A673 (cell line): ENCODE measurements around the gene LCE1D.

Source experiments
- CTCF ChIP-seq: fragments of 300-800, 200-600 bp; sonication (generic); conservative IDR thresholded peaks from 2 replicates; pipeline ENCODE4 v1.5.1; 2017; ENCODE audit warnings: low read depth, mild to moderate bottlenecking, antibody characterized with exemption, low read length, moderate library complexity, mixed read lengths
- EZH2 ChIP-seq: fragments of 200-600 bp; sonication (generic); IDR thresholded peaks from 2 replicates; pipeline ENCODE4 v1.6.1; 2017; ENCODE audit warnings: borderline replicate concordance, low read depth, mild to moderate bottlenecking, mixed read lengths, antibody characterized with exemption, low read length; ENCODE audit not compliant: poor library complexity, severe bottlenecking

GRCh38 chr1:152796421-152796820 lies at the start of gene LCE1D:
- TF ChIP-seq CTCF = no peak
- TF ChIP-seq EZH2 = no peak
